Uterus (tissue), 4 donors: ENCODE data around the gene CWC27. TPM values are rescaled to one million over a fixed set of nuclear protein-coding genes. Genes with fewer than 3 reads are reported as not detected.

ENCODE experiments used
- DNase-seq, 2 donors: peaks; one replicate each; pipeline ENCODE4 v3.0.0-alpha.2; 2019 to 2020
- H3K27ac ChIP-seq, 2 donors: fragments of 200-600 bp; sonication (generic); 1 replicate in 1 of 2; 2 replicates in 1 of 2; pipeline ENCODE4 v1.5.1; 2016 to 2018
- H3K27me3 ChIP-seq, 2 donors: fragments of 200-600 bp; sonication (generic); one replicate each; pipeline ENCODE4 v1.5.1; 2018 to 2019; ENCODE audit warnings: control low read depth in 1 of 2
- H3K36me3 ChIP-seq, 2 donors: fragments of 200-600 bp; sonication (generic); one replicate each; pipeline ENCODE4 v1.5.1; 2019; ENCODE audit warnings: control low read depth in 1 of 2
- H3K4me1 ChIP-seq, 2 donors: fragments of 200-600 bp; sonication (generic); one replicate each; pipeline ENCODE4 v1.5.1; 2018 to 2019; ENCODE audit warnings: control low read depth in 1 of 2
- H3K4me3 ChIP-seq, 2 donors: fragments of 200-600 bp; sonication (generic); 1 replicate in 1 of 2; 2 replicates in 1 of 2; pipeline ENCODE4 v1.5.1; 2018 to 2019; ENCODE audit warnings: mild to moderate bottlenecking in 1 of 2
- H3K9me3 ChIP-seq, 2 donors: fragments of 200-600 bp; sonication (generic); one replicate each; pipeline ENCODE4 v1.5.1; 2019; ENCODE audit warnings: control low read depth in 1 of 2
- CTCF ChIP-seq, 4 experiments: fragments of 200-600 bp in 2 of 4; fragments of 450-650 bp in 2 of 4; sonication (generic) in 2 of 4; IDR thresholded peaks; one replicate each; pipeline ENCODE4 v1.5.1; 2016 to 2019; ENCODE audit warnings: antibody characterized with exemption in 4 of 4, mild to moderate bottlenecking in 2 of 4, moderate library complexity in 1 of 4
- POLR2A ChIP-seq, 2 donors: fragments of 450-650 bp; IDR thresholded peaks; one replicate each; pipeline ENCODE4 v1.6.1; 2016; ENCODE audit warnings: antibody characterized with exemption in 2 of 2, mild to moderate bottlenecking in 1 of 2, moderate library complexity in 1 of 2
- intact Hi-C: fragments of 100-400 bp; cut with DNase I; formaldehyde crosslinking; loops from one replicate; pipeline ENCODE4 v1.15.1; 2023; ENCODE audit warnings: low total_unique reads
- total RNA-seq, 4 donors: library from RNA; depleted of rRNA in 3 of 4; stranded (reverse); fragments of >200 nt in 3 of 4; gene quantifications; one replicate each; pipeline versions ENCODE4 v1.1.0 to v1.2.4, GENCODE V29; 2014 to 2023
- donor health status: DM: yes; HTN: yes; CAD: no.

CWC27 gene
- total RNA-seq: 10 to 100 TPM in 3 of 4 donors, 1 to 10 TPM in 1; 7.6 to 28.2 (median 24.2) TPM

GRCh38 chr5:64768358-64769312 lies at the start of gene CWC27, which contains the start of gene SREK1IP1:
Gene CWC27 (plus strand): TSS chr5:64768930. CDS start chr5:64769147, 217 bp downstream.
Gene SREK1IP1 (minus strand): TSS chr5:64768691. CDS start chr5:64768517, 174 bp downstream.
- H3K36me3 ChIP-seq: no peaks in the 10 kb centered on the region
- peaks cover 6 to 12% of the 10 kb centered on the region in 2 donors for H3K4me1 ChIP-seq
- peak within 1 kb of the TSS; percentile 78 to 92 for H3K27ac ChIP-seq
- intact Hi-C loops: no loop called here
- peak in 3 of 4 experiments; percentile 11 to 34 (median 22) for TF ChIP-seq CTCF (IDR thresholded peaks at IDR 0.05)
- TF ChIP-seq POLR2A (IDR thresholded peaks at IDR 0.05): peak; percentile 27 to 44
- no peaks in the 10 kb centered on the region for H3K9me3 ChIP-seq
- H3K27me3 ChIP-seq: no peaks in the 10 kb centered on the region
- H3K4me3 ChIP-seq: peak within 1 kb of the TSS; percentile 56 to 87
- peak; percentile 74 to 75 for DNase-seq

GRCh38 chr5:64722588-64722987 lies 46.1 kb upstream of the CWC27 start:
- TF ChIP-seq POLR2A (IDR thresholded peaks at IDR 0.05) (no peak), CTCF (IDR thresholded peaks at IDR 0.05) (no peak)
- Histone ChIP-seq H3K4me1 (no peaks in the 10 kb centered on the region), H3K27me3 (no peaks in the 10 kb centered on the region), H3K4me3 (no peak overlapping the region), H3K9me3 (no peaks in the 10 kb centered on the region), H3K27ac (no peak overlapping the region), H3K36me3 (no peaks in the 10 kb centered on the region)
- intact Hi-C loops: no loop called here
- no peak for DNase-seq

GRCh38 chr5:64727150-64727549 lies 41.6 kb upstream of the CWC27 start:
- H3K27me3 ChIP-seq: no peaks in the 10 kb centered on the region
- no peak for TF ChIP-seq CTCF (IDR thresholded peaks at IDR 0.05)
- TF ChIP-seq POLR2A (IDR thresholded peaks at IDR 0.05): no peak
- DNase-seq: no peak
- no peaks in the 10 kb centered on the region for H3K36me3 ChIP-seq
- no peak overlapping the region for H3K27ac ChIP-seq
- H3K9me3 ChIP-seq: no peaks in the 10 kb centered on the region
- no peaks in the 10 kb centered on the region for H3K4me1 ChIP-seq
- intact Hi-C loops: no loop called here
- H3K4me3 ChIP-seq: no peak overlapping the region

GRCh38 chr5:64742411-64742810 lies 26.3 kb upstream of the CWC27 start:
- no peaks in the 10 kb centered on the region for H3K4me1 ChIP-seq
- H3K36me3 ChIP-seq: no peaks in the 10 kb centered on the region
- no peak overlapping the region for H3K4me3 ChIP-seq
- no peak for DNase-seq
- no peak overlapping the region for H3K27ac ChIP-seq
- no peaks in the 10 kb centered on the region for H3K27me3 ChIP-seq
- TF ChIP-seq CTCF (IDR thresholded peaks at IDR 0.05): no peak
- TF ChIP-seq POLR2A (IDR thresholded peaks at IDR 0.05): no peak
- no peaks in the 10 kb centered on the region for H3K9me3 ChIP-seq
- intact Hi-C loops: no loop called here

GRCh38 chr5:64742821-64743220 lies 25.9 kb upstream of the CWC27 start:
- H3K9me3 ChIP-seq: no peaks in the 10 kb centered on the region
- H3K4me1 ChIP-seq: no peaks in the 10 kb centered on the region
- intact Hi-C loops: no loop called here
- H3K27me3 ChIP-seq: no peaks in the 10 kb centered on the region
- H3K4me3 ChIP-seq: no peak overlapping the region
- H3K36me3 ChIP-seq: no peaks in the 10 kb centered on the region
- TF ChIP-seq POLR2A (IDR thresholded peaks at IDR 0.05) (no peak), CTCF (IDR thresholded peaks at IDR 0.05) (no peak)
- no peak overlapping the region for H3K27ac ChIP-seq
- DNase-seq: no peak
